ENCODE results near the gene ATP11C.
A peak's percentile ranks its signal among the peaks of the same experiment; 100 is the strongest.
"Not testable (repeated sequence)": the region's sequence is repeated elsewhere in the genome, so short reads cannot be mapped to it uniquely, and the experiment has no call there.

ATP11C gene

GRCh38 chrX:139720136-139720535 lies 212.7 kb downstream of the ATP11C start:
- DNase-seq (ENCODE audit: low spot score), result no peak
- Histone ChIP-seq H3K27ac (no peak overlapping the region), H3K4me3 (no peak overlapping the region)
- no peak for TF ChIP-seq CTCF (IDR thresholded peaks at IDR 0.05)

- no peak for DNase-seq (ENCODE audit: low spot score)
- H3K27ac ChIP-seq, result no peak within 1 kb of the TSS
- TF ChIP-seq CTCF (IDR thresholded peaks at IDR 0.05), result no peak
- H3K4me3 ChIP-seq, result no peak within 1 kb of the TSS
Measured at GRCh38 chrX:139708067-139708466, 224.8 kb downstream of the ATP11C start, which contains the start of gene MCF2. Gene MCF2, minus strand, starts transcription at chrX:139708167. Its CDS starts 56,423 bp downstream, at chrX:139651744.

GRCh38 chrX:139702658-139703057 lies 230.2 kb downstream of the ATP11C start:
- no peak overlapping the region for H3K27ac ChIP-seq
- no peak for DNase-seq (ENCODE audit: low spot score)
- no peak for TF ChIP-seq CTCF (IDR thresholded peaks at IDR 0.05)
- no peak overlapping the region for H3K4me3 ChIP-seq

- Histone ChIP-seq H3K27ac (no peak overlapping the region), H3K4me3 (peak overlapping the region; percentile 71)
- no peak for TF ChIP-seq CTCF (IDR thresholded peaks at IDR 0.05)
- DNase-seq (ENCODE audit: low spot score), result no peak
Measured at GRCh38 chrX:139692908-139693307, 239.9 kb downstream of the ATP11C start.

GRCh38 chrX:139692506-139692849 lies 240.4 kb downstream of the ATP11C start:
- peak overlapping the region; percentile 71 for H3K4me3 ChIP-seq
- no peak for TF ChIP-seq CTCF (IDR thresholded peaks at IDR 0.05)
- H3K27ac ChIP-seq, result no peak overlapping the region
- DNase-seq (ENCODE audit: low spot score), result no peak

GRCh38 chrX:139691843-139692505 lies 240.9 kb downstream of the ATP11C start:
- H3K27ac ChIP-seq, result no peak overlapping the region
- TF ChIP-seq CTCF (IDR thresholded peaks at IDR 0.05), result no peak
- peak overlapping the region; percentile 71 for H3K4me3 ChIP-seq
- no peak for DNase-seq (ENCODE audit: low spot score)

- Histone ChIP-seq H3K27ac (no peak overlapping the region), H3K4me3 (peak overlapping the region; percentile 71)
- DNase-seq (ENCODE audit: low spot score), result no peak
- TF ChIP-seq CTCF (IDR thresholded peaks at IDR 0.05), result no peak
Measured at GRCh38 chrX:139691493-139691842, 241.4 kb downstream of the ATP11C start.

GRCh38 chrX:139685175-139685574 lies 247.7 kb downstream of the ATP11C start:
- not testable (repeated sequence) for H3K4me3 ChIP-seq; DNase-seq (ENCODE audit: low spot score); H3K27ac ChIP-seq

Data from coronary artery (tissue), 2 donors.